HepG2 (cell line): ENCODE results near the gene MCRIP2. TPM values are rescaled to one million over a fixed set of nuclear protein-coding genes. Genes with fewer than 3 reads are reported as not detected.

Experiments used
- FOXJ3 ChIP-seq: sonication (generic); formaldehyde crosslinking; IDR thresholded peaks from 2 replicates; pipeline ENCODE4 v1.4.0; 2020; ENCODE audit warnings: missing genetic modification reagents, mild to moderate bottlenecking, borderline replicate concordance
- MTF1 ChIP-seq: sonication (generic); formaldehyde crosslinking; IDR thresholded peaks from 2 replicates; pipeline ENCODE4 v1.5.0; 2020; ENCODE audit warnings: missing genetic modification reagents
- PPARG ChIP-seq: conservative IDR thresholded peaks from 2 replicates; pipeline ENCODE4 v1.6.1; 2016; ENCODE audit warnings: missing biosample characterization, missing genetic modification reagents
- PRMT3 ChIP-seq: sonication (generic); formaldehyde crosslinking; IDR thresholded peaks from 2 replicates; pipeline ENCODE4 v1.8.1; 2022; ENCODE audit warnings: low read depth, mild to moderate bottlenecking, moderate library complexity, missing genetic modification reagents, borderline replicate concordance
- SALL2 ChIP-seq: sonication (generic); formaldehyde crosslinking; IDR thresholded peaks from 2 replicates; pipeline ENCODE4 v1.8.1; 2023; ENCODE audit warnings: mild to moderate bottlenecking, missing genetic modification reagents, inconsistent platforms
- SRY ChIP-seq: sonication (generic); formaldehyde crosslinking; IDR thresholded peaks from 2 replicates; pipeline ENCODE4 v1.8.0; 2022; ENCODE audit warnings: mild to moderate bottlenecking, missing genetic modification reagents
- SUZ12 ChIP-seq: fragments of 150-350 bp; IDR thresholded peaks from 2 replicates; pipeline ENCODE4 v1.6.1; 2014; ENCODE audit warnings: low read depth, low read length
- WIZ ChIP-seq: sonication (generic); formaldehyde crosslinking; IDR thresholded peaks from 2 replicates; pipeline ENCODE4 v1.5.1; 2020; ENCODE audit warnings: mild to moderate bottlenecking, missing genetic modification reagents
- YY1 ChIP-seq: IDR thresholded peaks from 2 replicates; pipeline ENCODE4 v1.6.1; 2011; ENCODE audit warnings: low read length, low read depth, moderate library complexity, mild to moderate bottlenecking; ENCODE audit not compliant: insufficient read depth, insufficient replicate concordance
- ZNF160 ChIP-seq: sonication (generic); formaldehyde crosslinking; IDR thresholded peaks from 2 replicates; pipeline ENCODE4 v1.8.0; 2022; ENCODE audit warnings: mild to moderate bottlenecking, inconsistent platforms, missing genetic modification reagents
- ZNF205 ChIP-seq: IDR thresholded peaks from 2 replicates; pipeline ENCODE4 v1.6.1; 2018; ENCODE audit warnings: missing biosample characterization, missing genetic modification reagents
- ZNF274 ChIP-seq: sonication (generic); formaldehyde crosslinking; IDR thresholded peaks from 2 replicates; pipeline ENCODE4 v1.5.1; 2020; ENCODE audit warnings: mild to moderate bottlenecking, missing genetic modification reagents
- ZNF709 ChIP-seq: sonication (generic); formaldehyde crosslinking; IDR thresholded peaks from 2 replicates; pipeline ENCODE4 v1.5.0; 2020; ENCODE audit warnings: mild to moderate bottlenecking, missing genetic modification reagents
- ZNF782 ChIP-seq: sonication (generic); formaldehyde crosslinking; IDR thresholded peaks from 2 replicates; pipeline ENCODE4 v1.4.0; 2020; ENCODE audit warnings: missing genetic modification reagents, mild to moderate bottlenecking, borderline replicate concordance
- ZSCAN30 ChIP-seq: sonication (generic); formaldehyde crosslinking; IDR thresholded peaks from 2 replicates; pipeline ENCODE4 v1.5.0; 2020; ENCODE audit warnings: mild to moderate bottlenecking, missing genetic modification reagents
- polyA plus RNA-seq, 8 experiments: library from polyadenylated mRNA; depleted of rRNA in 3 of 8; stranded (reverse) in 7 of 8; unstranded in 1 of 8; fragments of >200 nt; fragmentation: Illumina TruSeq in 4 of 8; extraction: Trizol in 4 of 8; gene quantifications; 2 replicates each; pipeline versions ENCODE4 v1.2.1 to v1.2.3, GENCODE V29; 2011 to 2016; ENCODE audit warnings: low read depth in 4 of 8, missing spikeins in 1 of 8, mixed read lengths in 1 of 8; ENCODE audit not compliant: insufficient read depth in 1 of 8
- total RNA-seq, 5 experiments: library from RNA; depleted of rRNA; stranded (reverse); fragments of >200 nt; fragmentation: Illumina TruSeq; extraction: Trizol; gene quantifications; 2 replicates each; pipeline ENCODE4 v1.2.3, GENCODE V29; 2016; ENCODE audit warnings: low read depth in 1 of 5
- TF ChIP-seq, protein P1 (sequence below): sonication (generic); formaldehyde crosslinking; IDR thresholded peaks from 2 replicates; pipeline ENCODE4 v1.9.0; 2021; ENCODE audit warnings: missing genetic modification reagents, mild to moderate bottlenecking, borderline replicate concordance
- TF ChIP-seq, protein P2 (sequence below): sonication (generic); formaldehyde crosslinking; IDR thresholded peaks from 2 replicates; pipeline ENCODE4 v1.4.0; 2020; ENCODE audit warnings: missing genetic modification reagents
- TF ChIP-seq, protein P3 (sequence below): sonication (generic); formaldehyde crosslinking; IDR thresholded peaks from 2 replicates; pipeline ENCODE4 v1.4.0; 2020; ENCODE audit warnings: mild to moderate bottlenecking, missing genetic modification reagents

MCRIP2 gene
- total and polyA plus RNA-seq, 2 of the 13 experiments (the other 11 are each of a cell fraction or from before 2014, with no cell fraction given): 39.6 to 76.7 TPM

DNA sequence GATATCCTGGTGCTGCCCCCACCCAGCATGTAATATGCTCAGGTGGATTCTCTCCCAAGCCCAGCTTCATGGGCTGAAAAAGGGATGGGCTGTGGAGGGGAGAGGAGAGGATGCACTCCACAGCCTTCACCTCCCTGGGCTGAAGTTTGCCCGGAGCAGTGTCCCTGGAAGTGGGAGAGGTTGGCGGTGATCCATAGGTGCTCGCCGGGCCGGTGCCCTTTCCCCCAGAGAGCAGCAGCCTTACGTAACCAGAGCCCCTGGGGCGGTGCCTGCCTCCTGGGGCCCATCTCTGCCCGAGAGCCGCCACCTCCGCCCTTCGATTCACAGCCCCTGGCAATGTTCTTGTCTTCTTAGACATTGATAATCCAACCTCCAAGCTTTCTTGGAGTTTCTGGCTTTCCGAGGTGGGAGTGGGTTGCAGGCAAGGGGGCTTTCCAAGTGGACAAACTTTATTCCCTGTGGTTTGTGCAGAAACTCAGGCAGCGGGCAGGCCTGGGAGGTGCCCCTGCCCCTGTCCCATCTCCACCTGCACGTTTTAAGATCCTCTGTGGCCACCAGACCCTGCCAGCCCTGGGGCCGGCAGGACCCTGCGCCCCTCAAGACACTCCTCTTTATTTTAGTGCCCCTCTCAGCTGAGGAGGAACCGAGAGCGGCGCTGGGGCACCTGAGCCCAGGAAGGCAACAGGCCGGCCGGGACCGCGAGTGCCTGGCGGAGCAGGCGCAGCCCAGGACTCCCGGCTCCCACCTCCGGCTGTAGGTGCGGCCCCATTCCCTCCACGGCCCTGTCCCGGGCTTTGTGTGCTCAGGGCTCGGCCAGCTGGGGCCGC is 4.4 kb downstream of the MCRIP2 start (continued):
- TF ChIP-seq PPARG (peak; percentile 100), YY1 (no peak), MTF1 (no peak), ZSCAN30 (no peak), ZNF205 (CRISPR knock-in tag) (no peak), ZNF274 (CRISPR knock-in tag) (no peak), ZNF782 (CRISPR knock-in tag) (no peak), SALL2 (CRISPR knock-in tag) (no peak), SUZ12 (no peak), FOXJ3 (CRISPR knock-in tag) (no peak), ZNF709 (no peak), WIZ (CRISPR knock-in tag) (no peak), ZNF160 (CRISPR knock-in tag) (no peak), SRY (no peak), PRMT3 (CRISPR knock-in tag) (no peak)
- TF ChIP-seq, protein P1, sequence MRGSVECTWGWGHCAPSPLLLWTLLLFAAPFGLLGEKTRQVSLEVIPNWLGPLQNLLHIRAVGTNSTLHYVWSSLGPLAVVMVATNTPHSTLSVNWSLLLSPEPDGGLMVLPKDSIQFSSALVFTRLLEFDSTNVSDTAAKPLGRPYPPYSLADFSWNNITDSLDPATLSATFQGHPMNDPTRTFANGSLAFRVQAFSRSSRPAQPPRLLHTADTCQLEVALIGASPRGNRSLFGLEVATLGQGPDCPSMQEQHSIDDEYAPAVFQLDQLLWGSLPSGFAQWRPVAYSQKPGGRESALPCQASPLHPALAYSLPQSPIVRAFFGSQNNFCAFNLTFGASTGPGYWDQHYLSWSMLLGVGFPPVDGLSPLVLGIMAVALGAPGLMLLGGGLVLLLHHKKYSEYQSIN (CRISPR knock-in tag): no peak
- TF ChIP-seq, protein P2, sequence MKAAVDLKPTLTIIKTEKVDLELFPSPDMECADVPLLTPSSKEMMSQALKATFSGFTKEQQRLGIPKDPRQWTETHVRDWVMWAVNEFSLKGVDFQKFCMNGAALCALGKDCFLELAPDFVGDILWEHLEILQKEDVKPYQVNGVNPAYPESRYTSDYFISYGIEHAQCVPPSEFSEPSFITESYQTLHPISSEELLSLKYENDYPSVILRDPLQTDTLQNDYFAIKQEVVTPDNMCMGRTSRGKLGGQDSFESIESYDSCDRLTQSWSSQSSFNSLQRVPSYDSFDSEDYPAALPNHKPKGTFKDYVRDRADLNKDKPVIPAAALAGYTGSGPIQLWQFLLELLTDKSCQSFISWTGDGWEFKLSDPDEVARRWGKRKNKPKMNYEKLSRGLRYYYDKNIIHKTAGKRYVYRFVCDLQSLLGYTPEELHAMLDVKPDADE (CRISPR knock-in tag): no peak
- TF ChIP-seq, protein P3, sequence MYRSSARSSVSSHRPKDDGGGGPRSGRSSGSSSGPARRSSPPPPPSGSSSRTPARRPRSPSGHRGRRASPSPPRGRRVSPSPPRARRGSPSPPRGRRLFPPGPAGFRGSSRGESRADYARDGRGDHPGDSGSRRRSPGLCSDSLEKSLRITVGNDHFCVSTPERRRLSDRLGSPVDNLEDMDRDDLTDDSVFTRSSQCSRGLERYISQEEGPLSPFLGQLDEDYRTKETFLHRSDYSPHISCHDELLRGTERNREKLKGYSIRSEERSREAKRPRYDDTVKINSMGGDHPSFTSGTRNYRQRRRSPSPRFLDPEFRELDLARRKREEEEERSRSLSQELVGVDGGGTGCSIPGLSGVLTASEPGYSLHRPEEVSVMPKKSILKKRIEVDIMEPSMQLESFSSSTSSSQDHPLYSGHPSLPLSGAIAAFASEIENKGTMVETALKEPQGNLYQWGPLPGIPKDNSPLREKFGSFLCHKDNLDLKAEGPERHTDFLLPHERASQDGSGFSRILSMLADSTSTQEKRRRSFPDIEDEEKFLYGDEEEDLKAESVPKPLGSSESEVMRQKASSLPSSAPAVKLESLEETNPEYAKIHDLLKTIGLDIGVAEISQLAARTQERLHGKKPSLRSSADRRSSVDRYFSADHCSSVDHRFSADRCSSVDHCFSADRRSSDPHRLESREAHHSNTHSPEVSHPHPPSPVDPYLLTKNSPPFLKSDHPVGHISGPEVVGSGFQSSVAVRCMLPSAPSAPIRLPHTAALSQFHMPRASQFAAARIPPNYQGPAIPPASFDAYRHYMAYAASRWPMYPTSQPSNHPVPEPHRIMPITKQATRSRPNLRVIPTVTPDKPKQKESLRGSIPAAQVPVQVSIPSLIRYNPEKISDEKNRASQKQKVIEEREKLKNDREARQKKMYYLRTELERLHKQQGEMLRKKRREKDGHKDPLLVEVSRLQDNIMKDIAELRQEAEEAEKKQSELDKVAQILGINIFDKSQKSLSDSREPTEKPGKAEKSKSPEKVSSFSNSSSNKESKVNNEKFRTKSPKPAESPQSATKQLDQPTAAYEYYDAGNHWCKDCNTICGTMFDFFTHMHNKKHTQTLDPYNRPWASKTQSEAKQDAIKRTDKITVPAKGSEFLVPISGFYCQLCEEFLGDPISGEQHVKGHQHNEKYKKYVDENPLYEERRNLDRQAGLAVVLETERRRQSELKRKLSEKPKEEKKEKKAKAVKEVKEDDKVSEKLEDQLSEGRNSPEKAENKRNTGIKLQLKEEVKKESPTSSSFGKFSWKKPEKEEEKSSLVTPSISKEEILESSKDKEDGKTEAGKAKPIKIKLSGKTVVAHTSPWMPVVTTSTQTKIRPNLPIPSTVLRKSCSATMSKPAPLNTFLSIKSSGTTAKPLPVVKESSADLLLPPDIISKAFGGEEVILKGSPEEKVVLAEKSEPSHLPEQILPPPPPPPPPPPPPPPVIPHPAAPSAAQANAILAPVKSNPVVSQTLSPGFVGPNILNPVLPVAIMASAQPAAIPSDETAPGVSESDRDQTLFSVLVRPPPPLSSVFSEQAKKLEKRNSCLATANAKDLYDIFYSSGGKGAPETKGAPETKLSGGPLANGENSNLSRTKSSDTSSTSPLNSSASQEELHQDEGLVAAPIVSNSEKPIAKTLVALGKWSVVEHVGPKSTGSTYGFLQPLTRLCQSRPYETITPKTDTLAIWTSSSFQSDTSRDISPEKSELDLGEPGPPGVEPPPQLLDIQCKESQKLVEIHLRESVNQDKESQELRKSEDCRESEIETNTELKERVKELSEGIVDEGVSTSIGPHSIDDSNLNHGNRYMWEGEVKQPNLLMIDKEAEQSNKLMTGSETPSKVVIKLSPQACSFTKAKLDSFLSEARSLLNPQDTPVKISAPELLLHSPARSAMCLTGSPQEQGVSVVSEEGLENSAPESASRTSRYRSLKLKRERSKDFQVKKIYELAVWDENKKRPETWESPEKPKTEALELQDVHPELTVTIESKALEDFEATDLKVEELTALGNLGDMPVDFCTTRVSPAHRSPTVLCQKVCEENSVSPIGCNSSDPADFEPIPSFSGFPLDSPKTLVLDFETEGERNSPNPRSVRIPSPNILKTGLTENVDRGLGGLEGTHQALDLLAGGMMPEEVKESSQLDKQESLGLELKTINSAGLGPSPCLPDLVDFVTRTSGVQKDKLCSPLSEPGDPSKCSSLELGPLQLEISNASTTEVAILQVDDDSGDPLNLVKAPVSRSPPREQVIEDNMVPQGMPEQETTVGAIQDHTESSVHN (CRISPR knock-in tag): no peak
